GM21526 (cell line): ENCODE data around the gene DIPK1A.
A peak's percentile ranks its signal among the peaks of the same experiment; 100 is the strongest.
"Not testable (repeated sequence)": the region's sequence is repeated elsewhere in the genome, so short reads cannot be mapped to it uniquely, and the experiment has no call there.

Experiments used
- ATAC-seq: cut with Tn5 transposase; IDR thresholded peaks from one replicate; pipeline ENCODE4 v1.9.1; 2021; ENCODE audit warnings: moderate library complexity; ENCODE audit not compliant: unreplicated experiment, low FRiP score

Gene DIPK1A

DNA sequence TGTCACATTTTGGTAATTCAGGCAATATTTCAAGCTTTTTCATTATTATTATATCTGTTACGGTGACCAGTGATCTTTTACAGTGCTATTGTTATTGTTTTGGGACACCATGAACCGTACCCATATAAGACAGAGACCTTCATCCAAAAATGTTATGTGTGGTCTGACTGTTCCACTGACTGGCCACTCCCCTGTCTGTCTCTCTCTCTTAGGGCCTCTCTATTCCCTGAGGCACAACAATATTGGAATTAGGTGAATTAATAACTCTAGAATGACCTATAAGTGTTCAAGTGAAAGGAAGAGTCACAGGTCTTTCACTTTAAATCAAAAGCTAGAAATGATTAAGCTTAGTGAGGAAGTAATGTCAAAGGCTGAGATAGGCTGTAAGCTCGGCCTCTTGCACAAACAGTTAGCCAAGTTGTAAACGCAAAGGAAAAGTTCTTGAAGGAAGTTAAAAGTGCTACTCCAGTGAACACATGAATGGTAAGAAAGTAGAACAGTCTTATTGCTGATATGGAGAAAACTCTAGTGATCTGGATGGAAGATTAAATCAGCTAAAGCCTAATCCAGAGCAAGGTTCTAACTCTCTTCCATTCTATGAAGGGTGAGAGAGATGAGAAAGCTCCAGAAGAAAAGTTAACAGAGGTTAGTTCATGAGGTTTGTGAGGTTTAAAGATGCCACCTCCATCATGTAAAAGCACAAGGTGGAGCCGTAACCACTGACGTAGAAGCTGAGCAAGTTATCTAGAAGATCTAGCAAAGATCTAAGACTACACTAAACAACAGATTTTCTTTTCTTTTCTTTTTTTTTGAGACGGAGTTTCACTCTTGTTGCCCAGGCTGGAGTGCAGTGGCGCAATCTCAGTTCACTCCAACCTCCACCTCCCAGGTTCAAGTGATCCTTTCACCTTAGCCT is 19.7 kb upstream of the DIPK1A start:
- ATAC-seq, result no peak

DNA sequence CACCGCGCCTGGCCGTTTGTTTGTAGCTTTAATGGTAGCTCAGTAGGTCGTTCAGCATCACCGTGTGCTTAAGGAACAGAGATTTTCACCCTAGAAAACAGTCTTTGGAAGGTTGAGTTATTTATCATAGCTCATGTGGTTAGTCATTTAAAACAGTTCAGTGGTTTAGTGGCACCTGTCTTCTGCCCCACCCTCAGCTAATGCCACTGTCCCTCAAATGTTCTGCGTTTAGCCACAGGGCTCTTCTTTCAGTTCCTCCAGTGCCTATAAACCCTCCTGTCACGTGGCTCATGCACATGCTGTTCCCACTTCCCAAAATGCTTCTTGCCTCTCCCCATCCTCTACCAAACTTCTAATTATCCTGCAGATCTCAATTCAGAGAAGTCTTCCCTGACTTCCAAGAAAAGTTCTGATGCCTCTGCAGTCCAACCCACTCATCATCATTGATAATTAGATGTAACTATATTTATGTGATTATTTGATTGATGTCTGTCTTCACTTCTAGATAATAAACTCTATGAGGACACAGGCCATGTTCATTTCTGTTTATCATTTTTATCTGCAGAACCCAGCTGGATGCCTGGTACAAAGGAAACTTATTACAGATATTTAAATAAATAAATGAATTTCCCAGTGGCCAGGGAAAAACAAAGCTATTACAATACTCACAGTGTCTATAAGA is 14.4 kb upstream of the DIPK1A start:
- ATAC-seq, result peak; percentile 65

DNA sequence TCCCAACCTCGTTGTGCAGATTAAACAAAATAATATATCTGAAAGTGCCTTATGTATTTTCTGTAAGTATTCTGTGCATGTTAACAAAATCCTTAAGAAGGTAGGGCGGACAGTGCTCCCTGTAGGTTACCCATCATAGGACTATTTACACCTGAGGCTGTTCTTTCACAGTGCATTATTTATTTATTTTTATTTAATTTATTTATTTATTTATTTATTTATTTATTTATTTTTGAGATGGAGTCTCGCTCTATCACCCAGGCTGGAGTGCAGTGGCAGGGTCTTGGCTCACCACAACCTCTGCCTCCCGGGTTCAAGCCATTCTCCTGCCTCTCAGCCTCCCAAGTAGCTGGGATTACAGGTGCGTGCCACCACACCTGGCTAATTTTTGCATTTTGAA is 12.8 kb upstream of the DIPK1A start:
- ATAC-seq, result not testable (repeated sequence)

DNA sequence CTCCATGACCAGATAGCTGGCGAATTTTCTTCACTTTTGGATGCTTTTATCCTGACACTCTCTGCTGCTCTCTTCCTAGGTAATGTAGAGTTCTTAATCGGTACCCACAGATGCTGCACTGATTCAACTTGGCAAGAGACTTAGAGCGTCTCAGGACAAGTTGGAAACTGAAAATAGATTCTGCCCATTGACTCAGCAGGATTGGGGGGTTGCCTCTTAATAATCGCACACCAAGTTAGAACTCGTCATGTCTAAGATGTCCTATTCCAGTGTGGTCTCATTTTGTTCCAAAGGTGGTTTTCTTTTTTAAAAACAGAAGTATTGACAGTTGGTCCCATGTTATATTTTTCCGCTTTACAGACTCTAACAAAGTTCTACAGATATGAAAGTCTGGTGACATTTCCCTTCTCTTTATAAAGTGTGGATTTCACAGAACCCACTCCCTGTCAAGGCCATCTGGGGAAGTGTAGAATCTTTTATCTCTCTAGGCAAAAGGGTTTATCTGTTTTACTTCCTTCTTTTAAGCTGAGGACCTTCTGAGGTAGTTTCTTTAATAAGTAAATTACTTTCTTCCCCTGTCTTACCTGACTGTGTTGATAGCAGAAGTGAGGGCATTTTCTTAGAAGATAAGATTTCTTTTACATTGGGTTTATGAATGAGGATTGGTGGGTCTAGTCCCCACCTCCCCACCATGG is 12.1 kb upstream of the DIPK1A start:
- no peak for ATAC-seq

DNA sequence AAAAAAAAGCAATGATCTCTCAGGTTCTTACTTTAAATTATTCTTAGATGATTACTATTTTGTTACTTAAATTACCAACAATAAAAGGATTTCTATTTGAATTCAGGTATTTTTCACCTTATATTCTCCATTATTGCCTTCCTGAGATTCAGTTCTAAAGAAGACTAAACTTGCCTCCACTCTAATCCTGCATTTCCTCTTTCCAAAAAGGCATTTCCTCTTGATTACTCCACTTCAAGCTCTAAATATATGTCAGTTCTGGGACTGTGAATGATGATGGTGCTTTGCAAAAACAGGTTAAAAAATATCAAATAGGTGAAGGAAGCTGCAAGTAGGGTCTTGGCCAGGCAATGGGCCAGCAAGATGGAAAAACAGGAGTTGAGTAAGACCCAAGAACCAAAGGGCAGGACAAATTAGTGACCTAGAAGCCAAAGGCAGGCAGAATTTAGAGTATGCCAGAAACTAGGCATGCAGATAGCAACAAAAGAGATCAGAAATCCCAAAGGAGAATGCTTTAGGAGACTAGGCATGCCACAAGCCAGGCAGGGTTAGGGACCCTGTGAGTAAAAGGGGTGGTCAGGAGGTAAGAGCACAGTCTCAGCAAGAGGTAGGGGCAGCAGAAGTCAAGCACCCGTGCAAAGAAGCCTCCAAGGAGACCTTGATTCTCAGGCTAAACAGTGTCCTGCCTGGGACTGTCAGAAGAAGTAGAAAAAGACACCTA is 11.3 kb upstream of the DIPK1A start:
- no peak for ATAC-seq

DNA sequence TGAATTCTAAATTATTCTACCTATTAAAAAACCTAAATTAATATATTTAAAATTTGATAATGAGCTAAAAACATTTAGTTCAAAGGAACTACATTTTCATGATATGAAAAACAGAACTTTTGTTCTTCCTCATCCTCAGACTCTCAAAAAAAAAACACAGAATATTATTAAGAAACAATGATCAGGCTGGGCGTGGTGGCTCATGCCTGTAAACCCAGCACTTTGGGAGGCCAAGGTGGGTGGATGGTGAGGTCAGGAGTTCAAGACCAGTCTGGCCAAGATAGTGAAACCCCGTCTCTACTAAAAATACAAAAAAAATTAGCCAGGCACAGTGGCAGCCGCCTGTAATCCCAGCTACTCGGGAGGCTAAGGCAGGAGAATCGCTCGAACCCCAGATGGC is 10.7 kb upstream of the DIPK1A start:
- not testable (repeated sequence) for ATAC-seq

DNA sequence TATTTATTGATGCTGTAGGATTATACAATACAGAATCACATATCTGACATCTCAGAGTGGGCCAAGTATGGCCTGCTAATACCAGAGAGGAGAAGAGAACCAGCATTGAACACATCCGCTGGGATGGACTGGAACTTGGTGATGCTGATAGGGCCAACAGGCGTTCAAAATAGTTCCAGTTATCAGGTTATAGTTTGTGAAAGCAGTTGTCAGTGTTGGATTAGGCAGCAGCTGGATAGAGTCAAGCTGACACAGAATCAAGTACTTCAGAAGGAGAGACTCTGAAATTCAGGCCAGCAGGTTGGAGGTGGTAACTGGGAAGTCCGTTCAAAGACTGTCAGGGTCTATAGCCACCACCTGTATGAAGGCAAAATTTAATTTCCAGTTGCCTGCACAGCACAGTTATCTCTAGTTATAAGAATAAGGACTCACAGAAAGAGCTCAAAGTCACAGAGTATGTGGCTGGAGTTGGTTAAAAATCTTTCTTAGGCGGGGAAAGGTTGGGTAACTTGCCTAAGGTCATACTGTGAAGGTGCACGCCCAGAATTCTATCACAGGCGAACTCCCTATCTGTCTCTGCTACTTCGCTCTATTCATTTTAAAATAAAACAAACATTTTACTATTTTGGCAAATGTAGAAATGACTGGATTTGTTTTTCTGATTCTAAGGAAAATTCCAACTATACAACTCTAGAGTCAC is 9.9 kb upstream of the DIPK1A start:
- no peak for ATAC-seq

DNA sequence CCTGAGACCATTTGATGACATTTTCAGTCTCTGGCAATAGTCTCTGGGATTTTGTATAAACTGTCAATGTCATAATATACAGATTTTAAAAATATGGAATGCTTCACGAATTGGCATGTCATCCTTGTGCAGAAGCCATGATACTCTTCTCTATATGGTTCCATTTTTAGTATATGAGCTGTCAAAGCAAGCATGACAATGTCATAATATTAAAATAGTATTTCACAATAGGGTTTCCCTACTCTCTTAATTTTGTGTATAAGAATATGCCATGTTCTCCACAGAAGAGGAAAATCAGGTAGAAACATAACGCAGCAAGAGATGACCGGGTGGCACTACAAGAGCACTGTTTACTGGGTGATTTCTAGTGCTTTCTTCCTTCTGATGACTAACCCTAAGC is 8.3 kb upstream of the DIPK1A start:
- ATAC-seq, result no peak

DNA sequence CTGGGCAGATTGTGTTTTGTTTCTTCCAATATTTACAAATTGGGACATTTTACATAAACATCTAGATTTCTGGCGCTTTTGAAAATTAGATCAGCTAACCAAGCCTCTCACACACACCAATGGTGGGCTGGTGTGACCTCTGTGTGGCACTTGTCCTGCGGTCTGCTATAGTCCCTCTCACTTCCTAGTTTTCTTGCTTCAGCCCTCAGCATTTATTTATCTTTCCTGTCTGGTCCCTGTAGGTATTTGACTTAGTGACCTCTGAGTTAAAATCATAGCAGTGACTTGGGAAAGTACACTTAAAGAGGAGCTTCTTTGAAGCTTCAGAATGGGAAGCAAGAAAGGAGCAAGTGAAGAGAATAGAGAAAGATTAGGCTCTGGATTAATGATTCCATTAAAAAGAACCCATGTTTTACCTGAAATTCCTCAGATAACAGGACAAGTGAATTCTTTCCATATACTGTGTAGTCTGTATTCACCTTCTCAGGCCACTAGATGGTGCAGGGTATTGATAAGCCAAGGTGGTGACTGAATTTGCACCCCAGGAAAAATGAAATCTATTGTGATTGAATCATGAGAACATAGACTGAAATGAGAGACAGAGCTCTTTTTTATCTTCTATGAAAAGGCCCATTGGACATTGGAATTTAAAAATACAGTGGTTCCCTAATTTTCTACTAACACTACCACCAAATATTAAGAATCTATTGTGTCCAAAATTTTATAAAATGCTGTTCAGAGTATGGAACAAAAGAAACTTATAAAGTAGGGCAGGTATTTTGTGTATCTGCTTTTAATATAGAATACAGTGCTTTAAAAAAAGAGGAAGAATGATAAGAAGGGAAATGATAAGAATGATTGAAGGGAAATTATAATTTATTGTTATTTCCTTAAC is 7.1 kb upstream of the DIPK1A start:
- no peak for ATAC-seq

DNA sequence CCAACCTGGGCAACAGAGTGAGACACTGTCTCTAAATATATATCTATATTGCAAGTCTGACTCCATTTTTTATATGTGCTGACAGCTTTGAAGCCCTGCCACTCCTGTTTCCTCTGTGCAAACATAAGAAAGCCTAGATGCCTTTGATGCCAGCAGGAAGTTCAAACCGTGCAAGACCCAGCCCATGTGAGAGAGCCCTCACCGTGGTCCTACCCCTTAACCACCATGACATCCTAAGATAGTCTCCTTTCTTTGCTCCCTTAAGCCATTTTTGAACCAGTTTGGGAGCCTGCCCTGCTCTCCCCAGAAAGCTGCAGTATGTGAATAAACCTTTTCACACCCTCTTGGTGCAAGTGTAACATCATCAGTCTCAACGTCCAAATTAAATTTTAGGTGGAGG is 3.7 kb upstream of the DIPK1A start:
- no peak for ATAC-seq

DNA sequence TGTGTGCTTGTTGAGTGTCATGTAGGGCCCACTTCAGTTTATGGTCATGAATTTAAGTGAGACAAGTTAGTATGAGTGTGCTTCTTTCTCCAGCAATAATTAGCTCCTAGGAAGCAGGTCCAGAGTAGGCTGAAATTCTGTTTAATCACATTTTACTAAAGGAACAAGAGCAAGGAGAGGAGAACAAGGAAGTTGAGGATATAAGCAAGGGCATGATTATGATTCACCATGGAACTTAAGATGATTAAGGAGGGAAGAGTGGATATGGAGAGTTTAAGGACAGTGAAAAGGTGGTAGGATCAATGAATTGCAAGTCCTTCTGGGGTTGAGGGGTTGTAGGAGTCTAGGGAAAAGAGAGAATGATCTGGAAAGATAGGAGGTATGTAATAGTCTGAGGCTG is 3.1 kb upstream of the DIPK1A start:
- no peak for ATAC-seq

DNA sequence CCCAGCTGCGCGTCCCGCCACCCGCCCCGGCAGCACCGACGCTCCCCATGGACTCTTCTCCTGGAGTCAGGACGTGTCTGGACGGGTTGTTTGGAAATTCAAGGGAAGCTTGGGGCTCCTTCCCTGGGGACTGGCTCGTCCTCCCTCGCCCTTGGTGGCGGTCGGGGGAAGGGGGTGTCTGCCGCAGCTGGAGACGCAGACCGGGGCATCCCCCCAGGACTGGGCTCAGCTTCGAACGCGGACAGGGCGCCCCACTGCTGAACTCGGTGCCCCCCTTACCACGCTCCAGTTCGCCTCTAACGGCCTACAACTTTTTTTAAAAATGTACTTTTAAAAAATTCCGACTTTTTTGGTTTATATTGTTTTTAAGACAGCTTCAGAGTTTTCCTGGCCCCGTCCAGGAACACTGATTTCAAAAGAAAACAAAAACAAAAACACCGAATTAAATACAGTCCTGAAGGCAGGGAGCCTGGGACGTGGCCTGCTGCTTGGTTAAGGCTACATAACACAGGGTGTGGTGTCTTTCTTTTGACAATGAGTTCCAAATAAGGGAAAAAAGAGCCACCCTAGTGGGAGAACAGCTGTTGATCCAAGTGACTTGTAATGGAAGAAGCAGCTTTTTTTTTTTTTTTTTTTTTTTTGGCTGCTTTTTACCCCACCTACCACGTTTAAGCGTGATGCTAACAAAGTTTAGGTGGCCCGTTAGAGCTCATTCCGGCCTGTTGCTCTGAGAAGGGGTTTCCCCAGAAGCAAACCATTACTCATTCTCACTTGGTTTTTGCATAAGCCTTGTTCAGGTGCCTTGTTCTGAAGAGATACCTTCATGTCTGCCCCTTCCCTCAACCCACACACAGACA is 862 bp upstream of the DIPK1A start:
- peak; percentile 49 for ATAC-seq

DNA sequence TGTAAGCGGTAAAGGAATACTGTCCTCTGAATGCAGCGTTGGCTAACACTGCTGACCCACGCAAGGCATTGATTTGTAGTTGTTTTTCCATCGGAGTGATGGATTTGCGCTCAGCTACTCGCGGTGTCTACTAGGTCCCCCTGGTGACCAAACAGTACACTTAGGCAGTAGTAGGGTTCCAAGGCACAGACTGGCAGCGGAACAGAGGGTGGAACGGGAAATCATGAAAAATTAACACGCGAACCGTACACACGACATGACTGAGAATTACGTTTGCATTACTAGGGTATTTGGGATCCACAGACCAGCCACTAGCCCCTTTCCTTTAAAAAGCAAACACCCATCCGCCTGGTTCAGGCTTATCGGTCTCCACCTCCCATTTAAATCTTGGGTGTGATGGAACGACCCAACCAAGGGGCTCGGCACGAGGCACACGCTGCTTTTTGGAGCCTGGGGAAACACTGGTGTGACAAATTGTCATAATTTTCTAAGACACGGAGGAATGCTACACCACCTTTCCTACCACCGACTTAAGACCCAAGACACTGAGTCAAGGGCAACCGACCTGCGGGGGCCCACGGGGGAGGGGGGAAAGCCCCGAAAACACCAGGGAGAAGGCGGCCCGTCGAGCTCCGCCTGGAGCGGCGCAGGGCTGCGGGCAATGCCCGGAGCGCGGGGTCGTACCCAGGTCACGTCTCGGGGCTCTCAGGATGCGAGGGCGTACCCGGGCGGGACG is 699 bp downstream of the DIPK1A start:
- peak; percentile 34 for ATAC-seq

DNA sequence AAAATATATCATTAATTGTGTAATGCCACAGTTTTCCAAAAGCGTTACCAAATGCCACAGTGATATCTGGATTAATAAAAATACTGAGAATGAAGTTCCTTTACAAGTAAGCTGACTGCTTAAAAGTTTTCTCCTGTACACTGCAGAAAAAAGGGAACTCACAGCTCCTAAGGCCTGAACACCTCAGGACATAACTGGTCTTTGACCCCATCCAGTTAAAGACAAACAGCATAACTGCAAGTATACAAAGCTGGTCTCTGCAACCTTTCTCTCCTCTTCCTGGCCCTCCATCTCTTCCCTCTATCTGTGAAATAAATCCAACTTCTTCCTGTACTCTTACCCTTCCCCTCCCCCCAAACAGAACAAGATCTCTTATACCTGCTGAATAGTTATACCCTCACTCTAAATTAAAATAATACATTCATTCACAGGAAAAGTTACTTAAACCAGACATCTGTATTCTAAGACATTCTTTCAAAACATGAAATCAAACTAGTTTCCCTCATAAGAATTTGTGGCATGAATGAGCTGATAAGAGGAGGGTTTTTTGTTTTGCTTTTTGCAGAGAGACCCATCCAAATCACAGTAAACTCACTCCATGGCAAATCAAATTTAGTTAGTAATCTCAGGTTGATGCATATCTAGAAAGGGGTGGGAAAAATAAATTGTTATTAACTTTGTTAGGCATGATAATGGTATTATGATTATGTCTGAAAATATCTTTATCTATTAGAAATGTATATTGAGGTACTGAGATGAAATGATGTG is 2.9 kb downstream of the DIPK1A start:
- ATAC-seq, result no peak

DNA sequence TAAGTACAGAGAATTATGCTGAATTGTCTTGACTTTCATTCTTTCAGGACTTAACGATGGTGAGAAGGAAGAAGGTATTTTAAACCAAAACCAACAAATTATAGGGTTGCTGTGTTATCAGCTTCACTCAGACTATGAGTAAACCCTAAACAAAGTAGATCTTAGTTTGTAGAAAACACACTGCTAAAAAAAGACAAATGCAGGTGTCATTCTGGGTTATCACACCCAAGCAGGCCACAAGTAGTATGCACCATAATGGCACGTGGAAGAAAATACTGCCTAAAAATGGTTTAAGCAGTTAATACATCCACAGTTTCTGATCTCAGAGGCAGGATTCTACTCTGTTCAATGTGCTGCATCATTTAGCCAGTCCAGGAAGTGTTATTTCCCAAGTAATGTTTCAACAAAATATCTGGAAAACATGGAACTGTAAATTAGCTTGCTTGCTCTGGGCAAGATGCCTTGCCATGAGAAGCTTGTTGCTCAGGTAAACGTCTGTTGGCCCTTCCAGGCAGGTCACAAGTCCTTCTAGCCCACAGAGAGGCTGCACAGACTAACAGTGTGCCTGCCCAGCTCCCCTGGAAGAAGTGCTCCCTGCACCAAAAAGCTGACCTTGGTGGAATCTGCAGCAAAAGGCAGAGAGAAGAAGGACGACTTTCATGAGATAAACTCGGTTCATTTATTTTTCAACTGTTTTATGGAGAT is 4.1 kb downstream of the DIPK1A start:
- peak; percentile 40 for ATAC-seq
